HepG2 (cell line): Measurements from ENCODE around the gene IL36B. TPM values are rescaled to one million over a fixed set of nuclear protein-coding genes. Genes with fewer than 3 reads are reported as not detected.

ENCODE experiments used
- ATAC-seq: fragments of 200-7000 bp; cut with Tn5 transposase; 3 replicates; pipeline ENCODE4 v1.9.1; 2020; ENCODE audit warnings: mild to moderate bottlenecking, moderate library complexity
- BruUV-seq: library from RNA; stranded (reverse); fragments of 400-500 nt; replicated peaks from 2 replicates; lab custom pipeline; 2021; lab: Mats Ljungman, UMichigan
- CTCF ChIA-PET: fragments of 300-600 bp; formaldehyde crosslinking; extraction: SDS; loops from one replicate; lab custom pipeline; 2021; ENCODE audit warnings: low total read pairs, inconsistent platforms, low intra/inter-chr PET ratio; lab: Yijun Ruan, JAX
- POLR2A ChIA-PET: fragments of 350-600 bp; sonication (Branson Sonifier 250); formaldehyde crosslinking; loops from one replicate; lab custom pipeline; 2020; ENCODE audit warnings: antibody characterized with exemption, inconsistent platforms; lab: Yijun Ruan, JAX
- DNase-seq: peaks from one replicate; pipeline ENCODE4 v3.0.0-alpha.2; 2015; ENCODE audit warnings: low spot score
- FAIRE-seq: peaks from 3 replicates; lab custom pipeline; 2011; peaks lifted over from hg19 to GRCh38; lab: Jason Lieb, UNC
- H2AFZ ChIP-seq: one replicate; pipeline ENCODE4 v1.6.1; 2011; ENCODE audit warnings: low read length, inconsistent platforms
- H3K27ac ChIP-seq: fragments of 300-600 bp; 3 replicates; pipeline ENCODE4 v1.8.0; 2011; ENCODE audit warnings: mixed run types, mild to moderate bottlenecking, mixed read lengths, low read length, inconsistent platforms; ENCODE audit not compliant: insufficient read depth; ENCODE audit errors: extremely low read length
- H3K27me3 ChIP-seq, 2 experiments: fragments of 200-600 bp in 1 of 2; 2 replicates in 1 of 2; 3 replicates in 1 of 2; pipeline versions ENCODE4 v1.6.0 to v1.8.0; 2011; ENCODE audit warnings: low read length in 2 of 2, mild to moderate bottlenecking in 2 of 2, moderate library complexity in 2 of 2, inconsistent platforms in 1 of 2; ENCODE audit not compliant: insufficient read depth in 2 of 2, control insufficient read depth in 1 of 2
- H3K36me3 ChIP-seq, 2 experiments: fragments of 200-600 bp in 1 of 2; replicated peaks in 1 of 2; 2 replicates in 1 of 2; 3 replicates in 1 of 2; pipeline versions ENCODE4 v1.5.1 to v1.8.0; 2011; ENCODE audit warnings: low read length in 2 of 2, inconsistent platforms in 1 of 2; ENCODE audit not compliant: insufficient read depth in 2 of 2, control insufficient read depth in 1 of 2
- H3K4me1 ChIP-seq: 2 replicates; pipeline ENCODE4 v1.5.1; 2012; ENCODE audit warnings: low read length, inconsistent platforms; ENCODE audit not compliant: insufficient read depth
- H3K4me2 ChIP-seq: 2 replicates; pipeline ENCODE4 v1.6.0; 2011; ENCODE audit warnings: low read depth, low read length, inconsistent platforms
- H3K4me3 ChIP-seq, 3 experiments: fragments of 200-600 bp in 1 of 3; sonication (generic), shearing (Covaris generic) in 1 of 3; replicated peaks in 1 of 3; 2 replicates each; pipeline ENCODE4 v1.5.1; 2011 to 2016; ENCODE audit warnings: low read length in 3 of 3, inconsistent platforms in 2 of 3, low read depth in 2 of 3, mild to moderate bottlenecking in 2 of 3, control low read depth in 1 of 3, mixed read lengths in 1 of 3; ENCODE audit not compliant: insufficient read depth in 1 of 3
- H3K79me2 ChIP-seq: one replicate; pipeline ENCODE4 v1.6.1; 2011; ENCODE audit warnings: low read length, inconsistent platforms; ENCODE audit not compliant: insufficient read depth
- H3K9ac ChIP-seq: 2 replicates; pipeline ENCODE4 v1.6.0; 2011; ENCODE audit warnings: mild to moderate bottlenecking, low read depth, low read length, inconsistent platforms; ENCODE audit not compliant: insufficient read depth
- H3K9me3 ChIP-seq: 2 replicates; pipeline ENCODE4 v1.5.1; 2012; ENCODE audit warnings: mild to moderate bottlenecking, low read length
- H4K20me1 ChIP-seq: 2 replicates; pipeline ENCODE4 v1.6.0; 2011; ENCODE audit warnings: inconsistent platforms, mild to moderate bottlenecking, low read length, moderate library complexity; ENCODE audit not compliant: insufficient read depth
- GABPA ChIP-seq, 2 experiments: IDR thresholded peaks; 2 replicates each; pipeline ENCODE4 v1.6.1; 2011 to 2016; ENCODE audit warnings: low read depth in 2 of 2, low read length in 1 of 2, missing biosample characterization in 1 of 2, missing genetic modification characterization in 1 of 2
- MAFF ChIP-seq: IDR thresholded peaks from 2 replicates; pipeline ENCODE4 v1.6.1; 2011; ENCODE audit warnings: low read depth, low read length, improper control_type of control experiment
- MAFK ChIP-seq, 2 experiments: IDR thresholded peaks in 1 of 2; conservative IDR thresholded peaks in 1 of 2; 2 replicates each; pipeline ENCODE4 v1.6.1; 2011; ENCODE audit warnings: improper control_type of control experiment in 2 of 2, low read length in 2 of 2
- NCOA2 ChIP-seq: sonication (generic); formaldehyde crosslinking; IDR thresholded peaks from 2 replicates; pipeline ENCODE4 v1.8.0; 2022; ENCODE audit warnings: inconsistent platforms
- RELA ChIP-seq: sonication (generic); formaldehyde crosslinking; IDR thresholded peaks from 2 replicates; pipeline ENCODE4 v1.4.0; 2020; ENCODE audit warnings: missing genetic modification reagents
- SP4 ChIP-seq: sonication (generic); formaldehyde crosslinking; IDR thresholded peaks from 2 replicates; pipeline ENCODE4 v1.8.1; 2023; ENCODE audit warnings: mild to moderate bottlenecking, missing genetic modification reagents
- TBX3 ChIP-seq: fragments of 450-650 bp; IDR thresholded peaks from 2 replicates; pipeline ENCODE4 v1.6.1; 2017; ENCODE audit warnings: antibody characterized with exemption, mild to moderate bottlenecking, inconsistent platforms, borderline replicate concordance
- TFAP4 ChIP-seq: sonication (generic); IDR thresholded peaks from 2 replicates; pipeline ENCODE4 v1.6.1; 2016; ENCODE audit warnings: low read depth, borderline replicate concordance
- WGBS: methylation state at CpG from one replicate; pipeline ENCODE4 v1.1.6; 2017; ENCODE audit warnings: low lambda C conversion rate; 5-methylcytosine and 5-hydroxymethylcytosine counted together
- in situ Hi-C: cut with HindIII; loops from 2 replicates; pipeline ENCODE4 v1.10.0; 2017; ENCODE audit warnings: low pct_unique_long_range_greater_than_20kb; ENCODE audit not compliant: extremely low pct_ligation_motif_present
- intact Hi-C: fragments of 100-400 bp; cut with micrococcal nuclease; formaldehyde crosslinking; loops from one replicate; pipeline ENCODE4 v1.10.0; 2022; ENCODE audit not compliant: unreplicated experiment
- polyA plus RNA-seq, 8 experiments: library from polyadenylated mRNA; depleted of rRNA in 3 of 8; stranded (reverse) in 7 of 8; unstranded in 1 of 8; fragments of >200 nt; fragmentation: Illumina TruSeq in 4 of 8; extraction: Trizol in 4 of 8; gene quantifications; 2 replicates each; pipeline versions ENCODE4 v1.2.1 to v1.2.3, GENCODE V29; 2011 to 2016; ENCODE audit warnings: low read depth in 4 of 8, missing spikeins in 1 of 8, mixed read lengths in 1 of 8; ENCODE audit not compliant: insufficient read depth in 1 of 8
- total RNA-seq, 5 experiments: library from RNA; depleted of rRNA; stranded (reverse); fragments of >200 nt; fragmentation: Illumina TruSeq; extraction: Trizol; gene quantifications; 2 replicates each; pipeline ENCODE4 v1.2.3, GENCODE V29; 2016; ENCODE audit warnings: low read depth in 1 of 5
- TF ChIP-seq, protein P1 (sequence below): sonication (generic); formaldehyde crosslinking; IDR thresholded peaks from 2 replicates; pipeline ENCODE4 v1.8.0; 2022; ENCODE audit warnings: mild to moderate bottlenecking, missing genetic modification reagents

IL36B gene
- total and polyA plus RNA-seq, 2 of the 13 experiments (the other 11 are each of a cell fraction or from before 2014, with no cell fraction given): not detected

DNA sequence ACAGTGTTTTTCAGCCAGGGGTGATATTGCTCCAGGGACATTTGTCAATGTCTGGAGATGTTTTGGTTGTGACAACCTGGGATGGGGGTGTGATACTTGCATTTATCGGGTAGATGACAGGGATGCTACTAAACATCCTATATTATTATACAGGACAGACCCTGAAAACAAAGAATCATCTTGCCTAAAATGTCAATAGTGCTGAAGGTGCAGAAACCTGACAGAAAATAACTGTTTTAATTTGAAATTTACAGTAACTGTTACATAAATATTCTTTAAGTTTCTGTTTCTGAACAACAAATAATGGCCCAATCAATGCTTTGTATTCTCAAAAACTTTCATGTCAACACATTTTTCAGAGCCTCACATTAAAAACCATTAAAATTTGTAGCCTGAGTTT, 45.4 kb downstream of the IL36B start:
- DNase-seq: no peak
- TF ChIP-seq MAFF (peak; percentile 43; the same call in 1 of the 2 replicates), RELA (CRISPR knock-in tag) (no peak), MAFK (conservative IDR thresholded peaks at IDR 0.05 in 1 of 2, IDR thresholded peaks at IDR 0.05 in 1 of 2; ENCODE audit: low read length in 2 of 2) (peak; percentile 15 to 52; a peak in 2 of 4 replicates), TBX3 (no peak), TFAP4 (no peak)
- TF ChIP-seq, protein P1, sequence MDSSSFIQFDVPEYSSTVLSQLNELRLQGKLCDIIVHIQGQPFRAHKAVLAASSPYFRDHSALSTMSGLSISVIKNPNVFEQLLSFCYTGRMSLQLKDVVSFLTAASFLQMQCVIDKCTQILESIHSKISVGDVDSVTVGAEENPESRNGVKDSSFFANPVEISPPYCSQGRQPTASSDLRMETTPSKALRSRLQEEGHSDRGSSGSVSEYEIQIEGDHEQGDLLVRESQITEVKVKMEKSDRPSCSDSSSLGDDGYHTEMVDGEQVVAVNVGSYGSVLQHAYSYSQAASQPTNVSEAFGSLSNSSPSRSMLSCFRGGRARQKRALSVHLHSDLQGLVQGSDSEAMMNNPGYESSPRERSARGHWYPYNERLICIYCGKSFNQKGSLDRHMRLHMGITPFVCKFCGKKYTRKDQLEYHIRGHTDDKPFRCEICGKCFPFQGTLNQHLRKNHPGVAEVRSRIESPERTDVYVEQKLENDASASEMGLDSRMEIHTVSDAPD (CRISPR knock-in tag): no peak
- no peak overlapping the region for H2AFZ ChIP-seq
- no peaks in the 10 kb centered on the region for H3K4me1 ChIP-seq
- H3K9ac ChIP-seq: no peak overlapping the region
- intact Hi-C loops (no loop called here), in situ Hi-C loops (no loop called here)
- H3K79me2 ChIP-seq: no peaks in the 10 kb centered on the region
- no peak for ATAC-seq
- no TSS peak for BruUV-seq
- ChIA-PET CTCF (no interaction called here), POLR2A (no interaction called here)
- peaks cover 3 to 9% of the 10 kb centered on the region in 2 experiments for H3K27me3 ChIP-seq
- H3K36me3 ChIP-seq: no peaks in the 10 kb centered on the region
- no peak overlapping the region for H3K4me2 ChIP-seq
- no peak for FAIRE-seq
- no peaks in the 10 kb centered on the region for H4K20me1 ChIP-seq
- 67% methylated on average over 1 of the region's 1 CpG for WGBS
- H3K27ac ChIP-seq: no peak overlapping the region
- H3K4me3 ChIP-seq: no peak overlapping the region
- H3K9me3 ChIP-seq: no peaks in the 10 kb centered on the region

- Histone ChIP-seq H3K9ac (no peak within 1 kb of the TSS), H3K4me3 (no peak within 1 kb of the TSS), H3K79me2 (no peaks in the 10 kb centered on the region), H3K4me2 (no peak within 1 kb of the TSS)
- CTCF ChIA-PET: no interaction called here
- no peak for ATAC-seq
- no peak for TF ChIP-seq SP4 (CRISPR knock-in tag)
- no peak for TF ChIP-seq GABPA (IDR thresholded peaks at IDR 0.05; ENCODE audit: low read depth, low read length)
- TF ChIP-seq GABPA (CRISPR knock-in tag; IDR thresholded peaks at IDR 0.05; ENCODE audit: low read depth): 0 out of 2 replicates have a peak, but pooled peaks have one; percentile 10
- TF ChIP-seq NCOA2: no peak
- TF ChIP-seq, all 625 proteins: peak for 1
- H3K27ac ChIP-seq: no peak within 1 kb of the TSS
- no peak within 1 kb of the TSS for H2AFZ ChIP-seq
- POLR2A ChIA-PET: no interaction called here
- no peaks in the 10 kb centered on the region for H3K36me3 ChIP-seq
- DNase-seq (no peak), FAIRE-seq (no peak)
- H3K27me3 ChIP-seq: peaks cover 3 to 9% of the 10 kb centered on the region in 2 experiments
- H3K9me3 ChIP-seq: peaks cover 16% of the 10 kb centered on the region
- in situ Hi-C loops: no loop called here
- no peaks in the 10 kb centered on the region for H3K4me1 ChIP-seq
- BruUV-seq: no TSS peak
- intact Hi-C loops: no loop called here
- WGBS: 46% methylated on average over 3 of the region's 3 CpGs
- no peaks in the 10 kb centered on the region for H4K20me1 ChIP-seq
Observed at GRCh38 chr2:113005030-113005509, 47.6 kb downstream of the IL36B start, which contains the start of gene IL36A. Gene IL36A, plus strand, starts transcription at chr2:113005459. Its CDS starts 413 bp downstream, at chr2:113005872.
